SJCRH30 (cell line): ENCODE measurements around the gene NDUFB10. TPM values are rescaled to one million over a fixed set of nuclear protein-coding genes. Genes with fewer than 3 reads are reported as not detected.

Experiments used
- total RNA-seq: library from RNA; depleted of rRNA; stranded (reverse); fragments of >200 nt; shearing (Covaris generic); gene quantifications from 2 replicates; pipeline ENCODE4 v1.2.3, GENCODE V29; 2014; rRNA removed

The NDUFB10 gene
- total RNA-seq, 1 experiment from 2014 or later: 157 TPM

Other genes starting within 250 kb of the NDUFB10 start
- 1.2 and 1.6 TPM in 2 replicates for gene NME3, start 188.0 kb upstream of the NDUFB10 start, total RNA-seq
- 3.6 and 5.2 TPM in 2 replicates for gene EME2, start 186.7 kb upstream of the NDUFB10 start, total RNA-seq
- gene MRPS34, start 186.4 kb upstream of the NDUFB10 start, total RNA-seq: 55.3 and 60.7 TPM in 2 replicates
- gene SPSB3, start 177.0 kb upstream of the NDUFB10 start, total RNA-seq: 9.6 and 12.4 TPM in 2 replicates
- gene NUBP2, start 176.6 kb upstream of the NDUFB10 start, total RNA-seq: 45.0 and 55.3 TPM in 2 replicates
- gene IGFALS, start 165.8 kb upstream of the NDUFB10 start, total RNA-seq: not detected in 2 replicates
- gene HAGH, start 132.7 kb upstream of the NDUFB10 start, total RNA-seq: 14.6 and 15.0 TPM in 2 replicates
- gene FAHD1, start 132.3 kb upstream of the NDUFB10 start, total RNA-seq: 16.2 and 19.5 TPM in 2 replicates
- not detected in 2 replicates for gene MEIOB, start 87.4 kb upstream of the NDUFB10 start, total RNA-seq
- gene HS3ST6, start 41.1 kb upstream of the NDUFB10 start, total RNA-seq: not detected in 2 replicates
- 16.0 and 18.7 TPM in 2 replicates for gene MSRB1, start 16.3 kb upstream of the NDUFB10 start, total RNA-seq
- 0.32 and 0.56 TPM in 2 replicates for gene RPL3L, start 4.8 kb upstream of the NDUFB10 start, total RNA-seq
- 4,297 and 4,417 TPM in 2 replicates for gene RPS2, start 5.3 kb downstream of the NDUFB10 start, total RNA-seq
- not detected in 2 replicates for gene RNF151, start 7.3 kb downstream of the NDUFB10 start, total RNA-seq
- gene TBL3, start 12.5 kb downstream of the NDUFB10 start, total RNA-seq: 30.6 and 31.8 TPM in 2 replicates
- 0.43 TPM in 1 of 2 replicates, not detected in the other for gene NOXO1, start 21.9 kb downstream of the NDUFB10 start, total RNA-seq
- 20.6 and 32.2 TPM in 2 replicates for gene GFER, start 24.7 kb downstream of the NDUFB10 start, total RNA-seq
- gene SYNGR3, start 30.4 kb downstream of the NDUFB10 start, total RNA-seq: 0.73 and 0.81 TPM in 2 replicates
- gene ZNF598, start 50.3 kb downstream of the NDUFB10 start, total RNA-seq: 22.9 and 25.6 TPM in 2 replicates
- 1.6 TPM in 2 replicates for gene NPW, start 60.2 kb downstream of the NDUFB10 start, total RNA-seq
- 6.4 and 8.0 TPM in 2 replicates for gene NHERF2, start 67.4 kb downstream of the NDUFB10 start, total RNA-seq
- gene NTHL1, start 88.3 kb downstream of the NDUFB10 start, total RNA-seq: 16.6 and 17.5 TPM in 2 replicates
- 32.0 and 37.1 TPM in 2 replicates for gene TSC2, start 88.4 kb downstream of the NDUFB10 start, total RNA-seq
- 47.1 and 51.9 TPM in 2 replicates for gene PKD1, start 176.4 kb downstream of the NDUFB10 start, total RNA-seq
- gene RAB26, start 189.1 kb downstream of the NDUFB10 start, total RNA-seq: 1.0 and 1.4 TPM in 2 replicates
- gene TRAF7, start 196.2 kb downstream of the NDUFB10 start, total RNA-seq: 34.5 and 35.9 TPM in 2 replicates
- 0.13 and 0.24 TPM in 2 replicates for gene CASKIN1, start 237.1 kb downstream of the NDUFB10 start, total RNA-seq
- gene MLST8, start 245.9 kb downstream of the NDUFB10 start, total RNA-seq: 28.8 and 32.8 TPM in 2 replicates